PFSK-1 (cell line): ENCODE data around the gene B4GALT6.

Experiments
- FOXP2 ChIP-seq: optimal IDR thresholded peaks from 2 replicates; pipeline ENCODE3; 2011; ENCODE audit warnings: borderline replicate concordance, control low read depth, inconsistent platforms; ENCODE audit not compliant: insufficient read depth; ENCODE audit errors: extremely low read length, extremely low read depth
- POLR2AphosphoS5 ChIP-seq: IDR thresholded peaks from 2 replicates; pipeline ENCODE4 v1.6.1; 2012; ENCODE audit warnings: low read depth, mild to moderate bottlenecking, control low read depth, low read length, moderate library complexity
- SIN3A ChIP-seq: IDR thresholded peaks from 2 replicates; pipeline ENCODE4 v1.6.1; 2012; ENCODE audit warnings: mild to moderate bottlenecking, low read length, moderate library complexity, borderline replicate concordance; ENCODE audit not compliant: insufficient read depth
- TAF1 ChIP-seq: IDR thresholded peaks from 2 replicates; pipeline ENCODE4 v1.6.1; 2012; ENCODE audit warnings: low read length, control low read depth, borderline replicate concordance; ENCODE audit not compliant: insufficient read depth
- TF ChIP-seq, protein P1 (sequence below), 2 experiments: IDR thresholded peaks; 2 replicates each; pipeline versions ENCODE4 v1.6.1 to v1.8.0; 2011 to 2012; ENCODE audit warnings: low read depth in 2 of 2, low read length in 2 of 2, control low read depth in 1 of 2, inconsistent platforms in 1 of 2, mild to moderate bottlenecking in 1 of 2, moderate library complexity in 1 of 2; ENCODE audit not compliant: insufficient read depth in 1 of 2

The B4GALT6 gene

DNA sequence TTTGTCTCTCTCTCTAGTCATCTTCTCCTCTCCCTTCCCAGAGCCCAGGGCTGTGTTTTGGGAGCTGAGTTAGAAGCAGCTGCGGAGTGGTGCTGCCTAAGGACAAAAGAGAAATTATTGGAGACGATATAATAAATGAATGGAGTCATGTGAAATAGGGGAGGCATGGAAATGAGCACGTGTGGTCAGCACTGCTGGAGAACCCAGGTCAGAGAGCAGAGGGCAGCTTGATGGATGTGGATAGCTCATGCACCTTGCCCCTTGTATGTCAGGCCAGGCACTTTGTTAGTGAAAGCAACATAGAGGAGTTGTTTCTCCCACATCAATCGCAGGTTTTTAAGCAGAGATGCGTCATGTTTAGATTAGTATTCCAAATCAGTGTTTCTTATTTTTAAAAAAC lies 77.0 kb downstream of the B4GALT6 start:
- TF ChIP-seq, protein P1, sequence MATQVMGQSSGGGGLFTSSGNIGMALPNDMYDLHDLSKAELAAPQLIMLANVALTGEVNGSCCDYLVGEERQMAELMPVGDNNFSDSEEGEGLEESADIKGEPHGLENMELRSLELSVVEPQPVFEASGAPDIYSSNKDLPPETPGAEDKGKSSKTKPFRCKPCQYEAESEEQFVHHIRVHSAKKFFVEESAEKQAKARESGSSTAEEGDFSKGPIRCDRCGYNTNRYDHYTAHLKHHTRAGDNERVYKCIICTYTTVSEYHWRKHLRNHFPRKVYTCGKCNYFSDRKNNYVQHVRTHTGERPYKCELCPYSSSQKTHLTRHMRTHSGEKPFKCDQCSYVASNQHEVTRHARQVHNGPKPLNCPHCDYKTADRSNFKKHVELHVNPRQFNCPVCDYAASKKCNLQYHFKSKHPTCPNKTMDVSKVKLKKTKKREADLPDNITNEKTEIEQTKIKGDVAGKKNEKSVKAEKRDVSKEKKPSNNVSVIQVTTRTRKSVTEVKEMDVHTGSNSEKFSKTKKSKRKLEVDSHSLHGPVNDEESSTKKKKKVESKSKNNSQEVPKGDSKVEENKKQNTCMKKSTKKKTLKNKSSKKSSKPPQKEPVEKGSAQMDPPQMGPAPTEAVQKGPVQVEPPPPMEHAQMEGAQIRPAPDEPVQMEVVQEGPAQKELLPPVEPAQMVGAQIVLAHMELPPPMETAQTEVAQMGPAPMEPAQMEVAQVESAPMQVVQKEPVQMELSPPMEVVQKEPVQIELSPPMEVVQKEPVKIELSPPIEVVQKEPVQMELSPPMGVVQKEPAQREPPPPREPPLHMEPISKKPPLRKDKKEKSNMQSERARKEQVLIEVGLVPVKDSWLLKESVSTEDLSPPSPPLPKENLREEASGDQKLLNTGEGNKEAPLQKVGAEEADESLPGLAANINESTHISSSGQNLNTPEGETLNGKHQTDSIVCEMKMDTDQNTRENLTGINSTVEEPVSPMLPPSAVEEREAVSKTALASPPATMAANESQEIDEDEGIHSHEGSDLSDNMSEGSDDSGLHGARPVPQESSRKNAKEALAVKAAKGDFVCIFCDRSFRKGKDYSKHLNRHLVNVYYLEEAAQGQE (IDR thresholded peaks at IDR 0.05; ENCODE audit: insufficient read depth in 1 of 2, low read depth in 2 of 2, low read length in 2 of 2) = no peak
- no peak for TF ChIP-seq SIN3A
- TF ChIP-seq POLR2AphosphoS5 = no peak
- TF ChIP-seq TAF1 = no peak
- no peak for TF ChIP-seq FOXP2

DNA sequence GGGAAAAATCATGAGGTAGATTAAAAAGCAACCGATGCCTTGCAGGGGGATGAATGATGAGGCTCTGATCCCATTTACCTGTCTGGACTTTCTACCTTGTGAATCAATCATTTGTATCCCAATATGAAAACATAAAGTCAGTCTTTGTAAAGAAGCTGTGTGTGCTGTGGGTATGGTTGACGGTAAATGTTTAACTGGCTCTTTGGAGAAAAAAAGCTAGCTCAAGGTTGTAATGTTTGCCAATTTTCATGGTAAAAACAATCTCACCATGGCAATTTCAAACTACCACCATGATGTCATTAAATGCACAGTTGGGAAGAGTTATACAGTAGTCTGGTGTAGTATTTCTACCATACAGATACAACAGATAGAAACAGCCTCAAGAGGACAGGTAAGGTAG lies 78.1 kb downstream of the B4GALT6 start:
- TF ChIP-seq, protein P1 (IDR thresholded peaks at IDR 0.05; ENCODE audit: insufficient read depth in 1 of 2, low read depth in 2 of 2, low read length in 2 of 2) = no peak
- TF ChIP-seq SIN3A (no peak), FOXP2 (no peak), POLR2AphosphoS5 (no peak), TAF1 (no peak)

DNA sequence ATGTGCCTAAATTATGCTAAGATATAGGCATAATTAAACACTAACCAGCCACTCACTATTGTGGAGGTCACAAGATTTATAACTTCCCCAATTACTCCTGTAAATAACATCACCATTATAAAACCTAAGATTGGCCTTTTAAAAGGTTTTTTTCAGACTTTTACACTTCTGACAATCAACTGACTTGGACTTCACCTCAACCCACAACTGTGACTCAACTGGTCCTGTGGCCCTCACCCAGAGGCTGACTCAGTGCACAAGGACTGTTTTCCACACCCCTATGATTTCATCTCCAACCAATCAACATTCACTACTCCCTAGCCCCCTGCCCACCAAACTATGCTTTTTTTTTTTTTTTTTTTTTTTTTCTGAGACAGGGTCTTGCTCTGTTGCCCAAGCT lies 81.1 kb downstream of the B4GALT6 start:
- TF ChIP-seq POLR2AphosphoS5 = no peak
- TF ChIP-seq TAF1 = no peak
- TF ChIP-seq FOXP2 = no peak
- TF ChIP-seq, protein P1 (IDR thresholded peaks at IDR 0.05; ENCODE audit: insufficient read depth in 1 of 2, low read depth in 2 of 2, low read length in 2 of 2) = no peak
- TF ChIP-seq SIN3A = no peak

DNA sequence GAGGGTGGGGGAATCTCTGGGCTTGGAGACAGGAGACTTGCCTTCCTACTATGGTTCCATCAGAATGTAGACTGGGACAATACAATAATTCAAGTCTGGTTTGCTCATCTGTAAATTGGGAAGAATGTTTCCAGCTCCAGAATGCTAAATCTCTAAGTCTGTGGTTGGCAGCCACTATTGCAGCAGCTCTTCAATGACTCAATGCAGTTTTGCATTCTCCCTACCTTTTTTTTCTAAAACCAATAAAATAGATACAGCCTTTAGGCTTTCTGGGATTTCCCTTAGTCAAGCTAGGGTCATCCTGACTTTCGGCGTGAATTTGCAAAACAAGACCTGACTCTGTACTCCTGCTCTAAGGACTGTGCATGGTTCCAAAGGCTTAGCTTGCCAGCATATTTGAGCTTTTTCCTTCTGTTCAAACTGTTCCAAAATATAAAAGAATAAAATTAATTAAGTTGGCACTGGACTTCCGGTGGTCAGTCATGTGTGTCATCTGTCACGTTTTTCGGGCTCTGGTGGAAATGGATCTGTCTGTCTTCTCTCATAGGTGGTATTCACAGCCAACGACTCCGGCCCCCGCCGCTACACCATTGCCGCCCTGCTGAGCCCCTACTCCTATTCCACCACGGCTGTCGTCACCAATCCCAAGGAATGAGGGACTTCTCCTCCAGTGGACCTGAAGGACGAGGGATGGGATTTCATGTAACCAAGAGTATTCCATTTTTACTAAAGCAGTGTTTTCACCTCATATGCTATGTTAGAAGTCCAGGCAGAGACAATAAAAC lies 86.2 kb downstream of the B4GALT6 start:
- TF ChIP-seq SIN3A = no peak

DNA sequence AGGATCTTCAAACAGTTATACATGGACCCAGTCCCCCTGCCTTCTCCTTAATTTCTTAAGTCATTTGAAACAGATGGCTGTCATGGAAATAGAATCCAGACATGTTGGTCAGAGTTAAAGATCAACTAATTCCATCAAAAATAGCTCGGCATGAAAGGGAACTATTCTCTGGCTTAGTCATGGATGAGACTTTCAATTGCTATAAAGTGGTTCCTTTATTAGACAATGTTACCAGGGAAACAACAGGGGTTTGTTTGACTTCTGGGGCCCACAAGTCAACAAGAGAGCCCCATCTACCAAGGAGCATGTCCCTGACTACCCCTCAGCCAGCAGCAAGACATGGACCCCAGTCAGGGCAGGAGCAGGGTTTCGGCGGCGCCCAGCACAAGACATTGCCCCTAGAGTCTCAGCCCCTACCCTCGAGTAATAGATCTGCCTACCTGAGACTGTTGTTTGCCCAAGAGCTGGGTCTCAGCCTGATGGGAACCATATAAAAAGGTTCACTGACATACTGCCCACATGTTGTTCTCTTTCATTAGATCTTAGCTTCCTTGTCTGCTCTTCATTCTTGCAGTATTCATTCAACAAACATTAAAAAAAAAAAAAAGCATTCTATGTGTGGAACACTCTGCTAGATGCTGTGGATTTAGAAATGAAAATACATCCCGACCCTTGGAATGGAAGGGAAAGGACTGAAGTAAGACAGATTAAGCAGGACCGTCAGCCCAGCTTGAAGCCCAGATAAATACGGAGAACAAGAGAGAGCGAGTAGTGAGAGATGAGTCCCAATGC lies 88.1 kb downstream of the B4GALT6 start:
- TF ChIP-seq TAF1 = no peak
- no peak for TF ChIP-seq SIN3A
- TF ChIP-seq, protein P1 (IDR thresholded peaks at IDR 0.05; ENCODE audit: insufficient read depth in 1 of 2, low read depth in 2 of 2, low read length in 2 of 2) = no peak
